Fibroblast of lung (primary cell): Measurements from ENCODE around the gene DCHS2. TPM values are rescaled to one million over a fixed set of nuclear protein-coding genes. Genes with fewer than 3 reads are reported as not detected.

ENCODE experiments used
- DNase-seq, 2 donors: peaks; one replicate each; pipeline versions ENCODE4 v3.0.0 to v3.0.0-alpha.2; 2010; ENCODE audit warnings: low read depth in 2 of 2
- H2AFZ ChIP-seq: 2 replicates; pipeline ENCODE4 v1.5.1; 2012; ENCODE audit warnings: low read length, control low read depth, inconsistent platforms
- H3K27ac ChIP-seq: 2 replicates; pipeline ENCODE4 v1.5.1; 2011; ENCODE audit warnings: low read length, control low read depth; ENCODE audit not compliant: insufficient read depth
- H3K27me3 ChIP-seq: 2 replicates; pipeline ENCODE4 v1.5.1; 2011; ENCODE audit warnings: mild to moderate bottlenecking, low read length; ENCODE audit not compliant: control insufficient read depth, insufficient read depth
- H3K36me3 ChIP-seq: 2 replicates; pipeline ENCODE4 v1.5.1; 2011; ENCODE audit warnings: low read length; ENCODE audit not compliant: control insufficient read depth, insufficient read depth
- H3K4me1 ChIP-seq: 2 replicates; pipeline ENCODE4 v1.5.1; 2011; ENCODE audit warnings: low read length; ENCODE audit not compliant: control insufficient read depth, insufficient read depth; ENCODE audit errors: extremely low read depth
- H3K4me2 ChIP-seq: 2 replicates; pipeline ENCODE4 v1.5.1; 2011; ENCODE audit warnings: low read length, control low read depth; ENCODE audit not compliant: insufficient read depth; ENCODE audit errors: extremely low read depth
- H3K4me3 ChIP-seq, 4 experiments: fragments of 200-600 bp in 1 of 4; sonication (generic) in 1 of 4; replicated peaks in 1 of 4; 2 replicates each; pipeline ENCODE4 v1.5.1; 2011 to 2016; ENCODE audit warnings: low read length in 4 of 4, low read depth in 3 of 4, mild to moderate bottlenecking in 3 of 4, control low read depth in 2 of 4, inconsistent platforms in 1 of 4, mixed read lengths in 1 of 4; ENCODE audit not compliant: insufficient read depth in 1 of 4; ENCODE audit errors: control extremely low read depth in 1 of 4
- H3K79me2 ChIP-seq: 2 replicates; pipeline ENCODE4 v1.5.1; 2012; ENCODE audit warnings: mild to moderate bottlenecking, low read length, inconsistent platforms; ENCODE audit not compliant: control insufficient read depth, insufficient read depth
- H3K9ac ChIP-seq: 2 replicates; pipeline ENCODE4 v1.5.1; 2011; ENCODE audit warnings: mild to moderate bottlenecking, low read length, control low read depth; ENCODE audit not compliant: insufficient read depth
- H3K9me3 ChIP-seq: 2 replicates; pipeline ENCODE4 v1.5.1; 2012; ENCODE audit warnings: low read depth, low read length; ENCODE audit not compliant: control insufficient read depth, insufficient read depth
- H4K20me1 ChIP-seq: 2 replicates; pipeline ENCODE4 v1.5.1; 2011; ENCODE audit warnings: low read length; ENCODE audit not compliant: control insufficient read depth, insufficient read depth; ENCODE audit errors: extremely low read depth
- EZH2 ChIP-seq: IDR thresholded peaks from 2 replicates; pipeline ENCODE4 v1.5.1; 2012; ENCODE audit warnings: low read length, control low read depth, mild to moderate bottlenecking; ENCODE audit errors: missing control alignments
- polyA plus RNA-seq, 2 donors: library from polyadenylated mRNA; depleted of rRNA in 1 of 2; stranded (reverse) in 1 of 2; unstranded in 1 of 2; fragments of >200 nt; gene quantifications; 2 replicates each; pipeline ENCODE4 v1.2.1, GENCODE V29; 2011 to 2012; ENCODE audit warnings: missing spikeins in 1 of 2
- total RNA-seq: library from RNA; depleted of rRNA; stranded (reverse); fragments of >200 nt; gene quantifications from 2 replicates; pipeline ENCODE4 v1.2.1, GENCODE V29; 2014
- TF ChIP-seq, protein P1 (sequence below), 2 donors: IDR thresholded peaks in 1 of 2; conservative IDR thresholded peaks in 1 of 2; 1 replicate in 1 of 2; 2 replicates in 1 of 2; pipeline ENCODE4 v1.5.1; 2011 to 2012; ENCODE audit warnings: low read length in 2 of 2, control low read depth in 1 of 2, inconsistent platforms in 1 of 2, low read depth in 1 of 2, mild to moderate bottlenecking in 1 of 2

The DCHS2 gene
- total and polyA plus RNA-seq, 2 donors (not counting 1 experiment from before 2014, with no cell fraction given): not detected

DNA sequence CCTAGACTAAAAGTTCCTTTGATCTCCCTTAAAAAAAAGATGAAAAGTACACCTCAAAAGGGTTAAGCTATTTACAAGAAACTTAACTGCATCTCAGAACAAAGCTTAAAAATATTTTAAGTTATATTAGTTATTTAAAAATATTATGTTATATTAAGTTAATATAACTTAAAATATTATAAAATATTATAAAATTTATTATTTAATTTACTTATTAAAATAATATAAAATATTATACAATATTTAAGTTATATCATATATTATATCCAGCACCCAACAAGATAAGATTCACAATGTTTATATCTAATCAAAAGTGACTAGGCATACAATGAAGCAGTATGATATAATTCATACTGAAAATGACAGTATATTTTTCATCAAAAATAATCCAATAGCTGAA is 296.9 kb downstream of the DCHS2 start:
- no peak for DNase-seq
- no peaks in the 10 kb centered on the region for H3K79me2 ChIP-seq

DNA sequence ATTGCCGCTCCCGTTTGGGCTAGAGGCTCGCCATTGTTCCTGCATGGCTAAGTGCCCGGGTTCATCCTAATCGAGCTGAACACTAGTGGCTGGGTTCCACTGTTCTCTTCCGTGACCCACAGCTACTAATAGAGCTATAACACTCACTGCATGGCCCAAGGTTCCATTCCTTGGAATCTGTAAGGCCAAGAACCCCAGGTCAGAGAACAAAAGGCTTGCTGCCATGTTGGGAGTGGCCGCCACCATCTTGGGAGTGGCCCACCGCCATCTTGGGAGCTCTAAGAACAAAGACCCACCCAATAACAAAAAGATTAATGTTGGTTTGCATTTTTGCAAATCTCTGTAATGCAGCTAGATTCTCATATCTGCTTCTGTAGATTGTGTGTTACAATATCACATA is 299.0 kb downstream of the DCHS2 start:
- Histone ChIP-seq H3K4me2 (no peak overlapping the region), H3K36me3 (no peaks in the 10 kb centered on the region), H2AFZ (no peak overlapping the region), H3K27ac (no peak overlapping the region), H3K27me3 (no peaks in the 10 kb centered on the region), H3K9ac (no peak overlapping the region), H3K79me2 (no peaks in the 10 kb centered on the region), H4K20me1 (no peaks in the 10 kb centered on the region), H3K4me3 (no peak overlapping the region), H3K4me1 (no peaks in the 10 kb centered on the region), H3K9me3 (no peaks in the 10 kb centered on the region)
- TF ChIP-seq, protein P1, sequence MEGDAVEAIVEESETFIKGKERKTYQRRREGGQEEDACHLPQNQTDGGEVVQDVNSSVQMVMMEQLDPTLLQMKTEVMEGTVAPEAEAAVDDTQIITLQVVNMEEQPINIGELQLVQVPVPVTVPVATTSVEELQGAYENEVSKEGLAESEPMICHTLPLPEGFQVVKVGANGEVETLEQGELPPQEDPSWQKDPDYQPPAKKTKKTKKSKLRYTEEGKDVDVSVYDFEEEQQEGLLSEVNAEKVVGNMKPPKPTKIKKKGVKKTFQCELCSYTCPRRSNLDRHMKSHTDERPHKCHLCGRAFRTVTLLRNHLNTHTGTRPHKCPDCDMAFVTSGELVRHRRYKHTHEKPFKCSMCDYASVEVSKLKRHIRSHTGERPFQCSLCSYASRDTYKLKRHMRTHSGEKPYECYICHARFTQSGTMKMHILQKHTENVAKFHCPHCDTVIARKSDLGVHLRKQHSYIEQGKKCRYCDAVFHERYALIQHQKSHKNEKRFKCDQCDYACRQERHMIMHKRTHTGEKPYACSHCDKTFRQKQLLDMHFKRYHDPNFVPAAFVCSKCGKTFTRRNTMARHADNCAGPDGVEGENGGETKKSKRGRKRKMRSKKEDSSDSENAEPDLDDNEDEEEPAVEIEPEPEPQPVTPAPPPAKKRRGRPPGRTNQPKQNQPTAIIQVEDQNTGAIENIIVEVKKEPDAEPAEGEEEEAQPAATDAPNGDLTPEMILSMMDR (conservative IDR thresholded peaks at IDR 0.05 in 1 of 2, IDR thresholded peaks at IDR 0.05 in 1 of 2; ENCODE audit: low read depth in 1 of 2, low read length in 2 of 2): no peak
- no peak for TF ChIP-seq EZH2
- DNase-seq: no peak

More for the DNA sequence above, 296.9 kb downstream of the DCHS2 start:
- H3K27ac ChIP-seq: no peak overlapping the region
- H2AFZ ChIP-seq: no peak overlapping the region
- no peaks in the 10 kb centered on the region for H3K36me3 ChIP-seq
- no peaks in the 10 kb centered on the region for H3K27me3 ChIP-seq
- H3K9ac ChIP-seq: no peak overlapping the region
- no peak for TF ChIP-seq EZH2
- TF ChIP-seq, protein P1 (conservative IDR thresholded peaks at IDR 0.05 in 1 of 2, IDR thresholded peaks at IDR 0.05 in 1 of 2; ENCODE audit: low read depth in 1 of 2, low read length in 2 of 2): no peak
- H3K9me3 ChIP-seq: no peaks in the 10 kb centered on the region
- H3K4me3 ChIP-seq: no peak overlapping the region
- no peak overlapping the region for H3K4me2 ChIP-seq
- no peaks in the 10 kb centered on the region for H4K20me1 ChIP-seq
- no peaks in the 10 kb centered on the region for H3K4me1 ChIP-seq

DNA sequence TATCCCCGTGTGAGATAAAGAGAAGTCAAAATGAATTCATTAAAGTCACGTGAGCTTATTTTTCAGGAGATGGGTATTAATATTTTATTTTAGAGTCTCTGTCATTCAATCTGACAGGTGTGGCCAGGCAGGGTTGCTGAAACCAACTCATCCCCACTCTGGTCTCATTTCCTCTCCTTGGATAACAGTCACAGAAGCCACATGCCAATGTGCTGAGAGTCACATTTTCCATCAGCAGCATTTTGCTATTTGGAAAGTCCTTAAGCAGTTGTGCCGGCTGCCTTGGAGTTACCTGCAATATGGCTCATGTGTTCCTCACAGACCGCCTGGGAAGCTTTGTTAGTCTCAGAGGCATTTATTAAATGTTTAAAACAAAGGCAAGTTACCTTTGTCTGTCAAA is 302.3 kb downstream of the DCHS2 start:
- H3K36me3 ChIP-seq: no peaks in the 10 kb centered on the region
- no peak overlapping the region for H3K27ac ChIP-seq
- TF ChIP-seq, protein P1 (conservative IDR thresholded peaks at IDR 0.05 in 1 of 2, IDR thresholded peaks at IDR 0.05 in 1 of 2; ENCODE audit: low read depth in 1 of 2, low read length in 2 of 2): no peak
- TF ChIP-seq EZH2: no peak
- H2AFZ ChIP-seq: no peak overlapping the region
- H3K4me3 ChIP-seq: no peak overlapping the region
- peak in 1 of 2 donors; percentile 4 for DNase-seq
- no peaks in the 10 kb centered on the region for H4K20me1 ChIP-seq
- H3K79me2 ChIP-seq: no peaks in the 10 kb centered on the region
- H3K4me1 ChIP-seq: no peaks in the 10 kb centered on the region
- no peak overlapping the region for H3K9ac ChIP-seq
- no peaks in the 10 kb centered on the region for H3K27me3 ChIP-seq
- H3K4me2 ChIP-seq: no peak overlapping the region
- H3K9me3 ChIP-seq: no peaks in the 10 kb centered on the region
